HepG2 (cell line): Measurements from ENCODE around the gene FAM118B. TPM values are rescaled to one million over a fixed set of nuclear protein-coding genes. Genes with fewer than 3 reads are reported as not detected.

Experiments used
- BCL6 ChIP-seq: IDR thresholded peaks from 2 replicates; pipeline ENCODE4 v1.6.1; 2016; ENCODE audit warnings: missing genetic modification reagents, missing compliant biosample characterization
- FIP1L1 ChIP-seq: fragments of 200-400 bp; formaldehyde crosslinking; IDR thresholded peaks from 2 replicates; pipeline ENCODE4 v1.6.1; 2018; ENCODE audit warnings: low read depth, mild to moderate bottlenecking, low read length, moderate library complexity, borderline replicate concordance; ENCODE audit not compliant: insufficient read depth
- HOXD1 ChIP-seq: sonication (generic); formaldehyde crosslinking; IDR thresholded peaks from 2 replicates; pipeline ENCODE4 v1.5.0; 2020; ENCODE audit warnings: missing genetic modification reagents
- IKZF4 ChIP-seq: sonication (generic); formaldehyde crosslinking; IDR thresholded peaks from 2 replicates; pipeline ENCODE4 v1.5.1; 2020; ENCODE audit warnings: borderline replicate concordance, mild to moderate bottlenecking, low read depth, missing genetic modification reagents; ENCODE audit errors: not compliant biosample characterization
- KDM4B ChIP-seq: sonication (generic); formaldehyde crosslinking; IDR thresholded peaks from 2 replicates; pipeline ENCODE4 v1.4.0; 2020; ENCODE audit warnings: missing genetic modification reagents
- RFXAP ChIP-seq: sonication (generic); formaldehyde crosslinking; IDR thresholded peaks from 2 replicates; pipeline ENCODE4 v1.4.0; 2020; ENCODE audit warnings: missing genetic modification reagents, borderline replicate concordance
- SAP130 ChIP-seq: IDR thresholded peaks from 2 replicates; pipeline ENCODE4 v1.6.1; 2016; ENCODE audit warnings: low read depth
- SCMH1 ChIP-seq: sonication (generic); formaldehyde crosslinking; IDR thresholded peaks from 2 replicates; pipeline ENCODE4 v1.9.0; 2021; ENCODE audit warnings: missing genetic modification reagents, mild to moderate bottlenecking, borderline replicate concordance
- XBP1 ChIP-seq: sonication (generic); formaldehyde crosslinking; IDR thresholded peaks from 2 replicates; pipeline ENCODE4 v1.5.0; 2020; ENCODE audit warnings: missing genetic modification reagents
- ZBTB38 ChIP-seq: sonication (generic); formaldehyde crosslinking; IDR thresholded peaks from 2 replicates; pipeline ENCODE4 v1.5.1; 2020; ENCODE audit warnings: mild to moderate bottlenecking, missing genetic modification reagents
- ZFAT ChIP-seq: sonication (generic); formaldehyde crosslinking; conservative IDR thresholded peaks from 2 replicates; pipeline ENCODE4 v1.8.1; 2023; ENCODE audit warnings: missing genetic modification reagents, inconsistent platforms
- ZNF484 ChIP-seq: sonication (generic); formaldehyde crosslinking; IDR thresholded peaks from 2 replicates; pipeline ENCODE4 v1.5.1; 2020; ENCODE audit warnings: mild to moderate bottlenecking, low read depth, missing genetic modification reagents, borderline replicate concordance
- ZNF766 ChIP-seq: sonication (generic); formaldehyde crosslinking; IDR thresholded peaks from 2 replicates; pipeline ENCODE4 v1.5.0; 2020; ENCODE audit warnings: missing genetic modification reagents, borderline replicate concordance
- ZNF768 ChIP-seq: sonication (generic); formaldehyde crosslinking; IDR thresholded peaks from 2 replicates; pipeline ENCODE4 v1.4.0; 2020; ENCODE audit warnings: missing genetic modification reagents
- ZNF790 ChIP-seq: sonication (generic); formaldehyde crosslinking; IDR thresholded peaks from 2 replicates; pipeline ENCODE4 v1.8.0; 2022; ENCODE audit warnings: missing genetic modification reagents, mild to moderate bottlenecking, borderline replicate concordance
- ZNF891 ChIP-seq: sonication (generic); formaldehyde crosslinking; IDR thresholded peaks from 2 replicates; pipeline ENCODE4 v1.5.0; 2020; ENCODE audit warnings: mild to moderate bottlenecking, missing genetic modification reagents
- polyA plus RNA-seq, 8 experiments: library from polyadenylated mRNA; depleted of rRNA in 3 of 8; stranded (reverse) in 7 of 8; unstranded in 1 of 8; fragments of >200 nt; fragmentation: Illumina TruSeq in 4 of 8; extraction: Trizol in 4 of 8; gene quantifications; 2 replicates each; pipeline versions ENCODE4 v1.2.1 to v1.2.3, GENCODE V29; 2011 to 2016; ENCODE audit warnings: low read depth in 4 of 8, missing spikeins in 1 of 8, mixed read lengths in 1 of 8; ENCODE audit not compliant: insufficient read depth in 1 of 8
- total RNA-seq, 5 experiments: library from RNA; depleted of rRNA; stranded (reverse); fragments of >200 nt; fragmentation: Illumina TruSeq; extraction: Trizol; gene quantifications; 2 replicates each; pipeline ENCODE4 v1.2.3, GENCODE V29; 2016; ENCODE audit warnings: low read depth in 1 of 5
- TF ChIP-seq, protein P1 (sequence below): sonication (generic); formaldehyde crosslinking; conservative IDR thresholded peaks from 2 replicates; pipeline ENCODE4 v1.4.0; 2020; ENCODE audit warnings: missing genetic modification reagents
- TF ChIP-seq, protein P2 (sequence below): sonication (generic); formaldehyde crosslinking; IDR thresholded peaks from 2 replicates; pipeline ENCODE4 v1.8.0; 2022; ENCODE audit warnings: missing genetic modification reagents, mild to moderate bottlenecking, inconsistent platforms, borderline replicate concordance
- TF ChIP-seq, protein P3 (sequence below): sonication (generic); formaldehyde crosslinking; IDR thresholded peaks from 2 replicates; pipeline ENCODE4 v1.4.0; 2020; ENCODE audit warnings: missing genetic modification reagents, borderline replicate concordance
- TF ChIP-seq, protein P4 (sequence below): sonication (generic); formaldehyde crosslinking; IDR thresholded peaks from 2 replicates; pipeline ENCODE4 v1.4.0; 2020; ENCODE audit warnings: missing genetic modification reagents, borderline replicate concordance
- TF ChIP-seq, protein P5 (sequence below): IDR thresholded peaks from 2 replicates; pipeline ENCODE4 v1.6.1; 2016; ENCODE audit warnings: missing biosample characterization, missing genetic modification reagents, low read depth

FAM118B gene
- total and polyA plus RNA-seq, 2 of the 13 experiments (the other 11 are each of a cell fraction or from before 2014, with no cell fraction given) = 10.2 to 25.7 TPM

DNA sequence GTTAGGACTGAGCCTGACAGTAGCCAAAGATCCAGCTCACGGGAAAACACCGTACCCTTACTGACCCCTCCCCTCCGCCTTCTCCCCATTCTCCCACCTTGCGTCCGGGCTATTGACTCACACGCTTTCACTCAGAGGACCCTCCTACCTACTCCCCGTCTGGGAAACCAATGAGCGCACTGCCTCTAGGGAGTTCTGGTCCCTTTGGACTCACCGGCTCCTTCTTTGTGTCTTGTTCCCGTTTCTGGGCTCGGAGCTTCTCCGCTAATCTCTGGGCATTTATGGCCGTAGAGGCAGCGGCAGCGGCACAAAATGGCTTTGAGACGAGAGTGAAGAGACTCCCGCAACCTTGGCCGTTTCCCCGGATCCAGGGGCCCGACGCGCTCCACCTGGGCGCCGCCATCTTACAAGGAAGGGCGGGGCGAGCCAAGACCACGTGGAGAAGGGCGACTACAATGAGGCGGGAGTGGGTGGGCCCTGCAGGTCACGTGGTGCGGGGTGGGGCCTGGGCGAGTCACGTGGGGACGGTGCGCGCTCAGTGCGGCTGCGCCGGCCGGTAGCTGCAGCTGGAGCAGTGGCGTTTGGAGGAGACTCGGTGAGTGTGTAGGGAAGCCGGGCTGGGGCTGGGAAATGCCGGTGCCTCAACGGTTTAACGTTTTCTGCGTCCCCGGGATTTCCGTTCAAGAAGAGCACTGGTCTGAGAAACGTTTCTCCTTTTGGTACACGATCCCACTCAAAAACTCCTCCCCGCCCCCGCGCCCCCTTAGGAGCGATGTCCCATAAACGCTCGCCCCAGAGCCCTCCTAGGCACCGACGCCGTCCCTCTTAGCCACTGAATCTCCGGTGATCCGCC is at the start of gene FAM118B, which contains the start of gene RPUSD4 (continued):
- TF ChIP-seq ZNF768 (CRISPR knock-in tag) (peak; percentile 32; the same call in 1 of the 2 replicates), SCMH1 (CRISPR knock-in tag) (no peak), ZNF484 (CRISPR knock-in tag) (no peak), ZBTB38 (CRISPR knock-in tag) (no peak; the same call in none of the 2 replicates), RFXAP (CRISPR knock-in tag) (peak; percentile 25; the same call in 1 of the 2 replicates), SAP130 (CRISPR knock-in tag) (peak; percentile 99), ZFAT (CRISPR knock-in tag) (no peak), ZNF790 (CRISPR knock-in tag) (no peak), XBP1 (CRISPR knock-in tag) (0 out of 2 replicates have a peak, but pooled peaks have one; percentile 31), FIP1L1 (no peak), BCL6 (CRISPR knock-in tag) (no peak), KDM4B (no peak), HOXD1 (CRISPR knock-in tag) (peak; percentile 27; the same call in 1 of the 2 replicates), ZNF766 (CRISPR knock-in tag) (no peak), ZNF891 (CRISPR knock-in tag) (peak; percentile 70; the same call in 1 of the 2 replicates), IKZF4 (CRISPR knock-in tag) (peak; percentile 66)
- TF ChIP-seq, protein P1, sequence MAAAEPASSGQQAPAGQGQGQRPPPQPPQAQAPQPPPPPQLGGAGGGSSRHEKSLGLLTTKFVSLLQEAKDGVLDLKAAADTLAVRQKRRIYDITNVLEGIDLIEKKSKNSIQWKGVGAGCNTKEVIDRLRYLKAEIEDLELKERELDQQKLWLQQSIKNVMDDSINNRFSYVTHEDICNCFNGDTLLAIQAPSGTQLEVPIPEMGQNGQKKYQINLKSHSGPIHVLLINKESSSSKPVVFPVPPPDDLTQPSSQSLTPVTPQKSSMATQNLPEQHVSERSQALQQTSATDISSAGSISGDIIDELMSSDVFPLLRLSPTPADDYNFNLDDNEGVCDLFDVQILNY = 0 out of 2 replicates have a peak, but pooled peaks have one; percentile 53
- TF ChIP-seq, protein P2, sequence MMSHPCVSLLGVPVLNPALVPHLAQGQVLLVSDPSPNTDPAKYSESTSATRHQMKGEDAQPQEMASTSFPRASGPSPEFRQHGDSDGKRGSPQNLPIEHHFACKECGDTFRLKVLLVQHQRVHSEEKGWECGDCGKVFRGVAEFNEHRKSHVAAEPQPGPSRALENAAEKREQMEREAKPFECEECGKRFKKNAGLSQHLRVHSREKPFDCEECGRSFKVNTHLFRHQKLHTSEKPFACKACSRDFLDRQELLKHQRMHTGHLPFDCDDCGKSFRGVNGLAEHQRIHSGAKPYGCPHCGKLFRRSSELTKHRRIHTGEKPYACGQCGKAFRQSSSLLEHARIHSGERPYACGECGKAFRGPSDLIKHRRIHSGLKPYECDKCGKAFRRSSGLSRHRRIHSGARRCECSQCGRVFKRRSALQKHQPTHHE (CRISPR knock-in tag) = no peak; the same call in 1 of the 2 replicates
- TF ChIP-seq, protein P3, sequence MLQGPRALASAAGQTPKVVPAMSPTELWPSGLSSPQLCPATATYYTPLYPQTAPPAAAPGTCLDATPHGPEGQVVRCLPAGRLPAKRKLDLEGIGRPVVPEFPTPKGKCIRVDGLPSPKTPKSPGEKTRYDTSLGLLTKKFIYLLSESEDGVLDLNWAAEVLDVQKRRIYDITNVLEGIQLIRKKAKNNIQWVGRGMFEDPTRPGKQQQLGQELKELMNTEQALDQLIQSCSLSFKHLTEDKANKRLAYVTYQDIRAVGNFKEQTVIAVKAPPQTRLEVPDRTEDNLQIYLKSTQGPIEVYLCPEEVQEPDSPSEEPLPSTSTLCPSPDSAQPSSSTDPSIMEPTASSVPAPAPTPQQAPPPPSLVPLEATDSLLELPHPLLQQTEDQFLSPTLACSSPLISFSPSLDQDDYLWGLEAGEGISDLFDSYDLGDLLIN (CRISPR knock-in tag) = peak; percentile 76; the same call in 1 of the 2 replicates
- TF ChIP-seq, protein P4, sequence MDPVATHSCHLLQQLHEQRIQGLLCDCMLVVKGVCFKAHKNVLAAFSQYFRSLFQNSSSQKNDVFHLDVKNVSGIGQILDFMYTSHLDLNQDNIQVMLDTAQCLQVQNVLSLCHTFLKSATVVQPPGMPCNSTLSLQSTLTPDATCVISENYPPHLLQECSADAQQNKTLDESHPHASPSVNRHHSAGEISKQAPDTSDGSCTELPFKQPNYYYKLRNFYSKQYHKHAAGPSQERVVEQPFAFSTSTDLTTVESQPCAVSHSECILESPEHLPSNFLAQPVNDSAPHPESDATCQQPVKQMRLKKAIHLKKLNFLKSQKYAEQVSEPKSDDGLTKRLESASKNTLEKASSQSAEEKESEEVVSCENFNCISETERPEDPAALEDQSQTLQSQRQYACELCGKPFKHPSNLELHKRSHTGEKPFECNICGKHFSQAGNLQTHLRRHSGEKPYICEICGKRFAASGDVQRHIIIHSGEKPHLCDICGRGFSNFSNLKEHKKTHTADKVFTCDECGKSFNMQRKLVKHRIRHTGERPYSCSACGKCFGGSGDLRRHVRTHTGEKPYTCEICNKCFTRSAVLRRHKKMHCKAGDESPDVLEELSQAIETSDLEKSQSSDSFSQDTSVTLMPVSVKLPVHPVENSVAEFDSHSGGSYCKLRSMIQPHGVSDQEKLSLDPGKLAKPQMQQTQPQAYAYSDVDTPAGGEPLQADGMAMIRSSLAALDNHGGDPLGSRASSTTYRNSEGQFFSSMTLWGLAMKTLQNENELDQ (CRISPR knock-in tag) = no peak
- TF ChIP-seq, protein P5, sequence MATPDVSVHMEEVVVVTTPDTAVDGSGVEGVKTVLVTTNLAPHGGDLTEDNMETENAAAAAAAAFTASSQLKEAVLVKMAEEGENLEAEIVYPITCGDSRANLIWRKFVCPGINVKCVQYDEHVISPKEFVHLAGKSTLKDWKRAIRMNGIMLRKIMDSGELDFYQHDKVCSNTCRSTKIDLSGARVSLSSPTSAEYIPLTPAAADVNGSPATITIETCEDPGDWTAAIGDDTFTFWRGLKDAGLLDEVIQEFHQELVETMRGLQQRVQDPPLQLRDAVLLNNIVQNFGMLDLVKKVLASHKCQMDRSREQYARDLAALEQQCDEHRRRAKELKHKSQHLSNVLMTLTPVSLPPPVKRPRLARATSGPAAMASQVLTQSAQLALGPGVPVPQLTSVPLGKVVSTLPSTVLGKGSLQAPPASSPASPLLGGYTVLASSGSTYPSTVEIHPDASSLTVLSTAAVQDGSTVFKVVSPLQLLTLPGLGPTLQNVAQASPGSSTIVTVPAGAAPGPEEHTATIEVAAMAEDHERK (CRISPR knock-in tag) = no peak
